GM12878 (cell line): Measurements from ENCODE around the gene FAM89B. TPM values are rescaled to one million over a fixed set of nuclear protein-coding genes. Genes with fewer than 3 reads are reported as not detected.
A peak's percentile ranks its signal among the peaks of the same experiment; 100 is the strongest.

ENCODE experiments used
- CREM ChIP-seq: IDR thresholded peaks from 2 replicates; pipeline ENCODE4 v1.6.1; 2014; ENCODE audit warnings: antibody characterized with exemption, low read depth
- ETV6 ChIP-seq, 2 experiments: fragments of 450-650 bp in 1 of 2; IDR thresholded peaks in 1 of 2; conservative IDR thresholded peaks in 1 of 2; 2 replicates each; pipeline ENCODE4 v1.6.1; 2014; ENCODE audit warnings: antibody characterized with exemption in 1 of 2, borderline replicate concordance in 1 of 2, low read depth in 1 of 2, mild to moderate bottlenecking in 1 of 2, moderate library complexity in 1 of 2
- MEF2B ChIP-seq: fragments of 450-650 bp; IDR thresholded peaks from 2 replicates; pipeline ENCODE4 v1.6.1; 2018; ENCODE audit warnings: mild to moderate bottlenecking, moderate library complexity; ENCODE audit not compliant: partially characterized antibody, poor library complexity, severe bottlenecking
- MXI1 ChIP-seq: fragments of 150-350 bp; IDR thresholded peaks from 2 replicates; pipeline ENCODE4 v1.6.1; 2011; ENCODE audit warnings: low read depth, mild to moderate bottlenecking, inconsistent platforms, low read length, improper control_type of control experiment
- PAX5 ChIP-seq: IDR thresholded peaks from 2 replicates; pipeline ENCODE4 v1.6.1; 2011; ENCODE audit warnings: low read depth, low read length, borderline replicate concordance
- PML ChIP-seq: IDR thresholded peaks from 2 replicates; pipeline ENCODE4 v1.6.1; 2012; ENCODE audit warnings: low read length, inconsistent platforms
- SMARCA5 ChIP-seq: fragments of 450-650 bp; IDR thresholded peaks from 2 replicates; pipeline ENCODE4 v1.6.1; 2017; ENCODE audit warnings: mild to moderate bottlenecking
- SP1 ChIP-seq: IDR thresholded peaks from one replicate; pipeline ENCODE4 v1.6.1; 2011; ENCODE audit warnings: low read depth, low read length
- TCF3 ChIP-seq: IDR thresholded peaks from 2 replicates; pipeline ENCODE4 v1.6.1; 2012; ENCODE audit warnings: low read depth, mild to moderate bottlenecking, low read length, borderline replicate concordance; ENCODE audit not compliant: insufficient read depth
- YY1 ChIP-seq: IDR thresholded peaks from 2 replicates; pipeline ENCODE4 v1.6.1; 2011; ENCODE audit warnings: low read depth, mild to moderate bottlenecking, low read length
- ZSCAN29 ChIP-seq: fragments of 450-650 bp; IDR thresholded peaks from 2 replicates; pipeline ENCODE4 v1.6.1; 2017; ENCODE audit warnings: mild to moderate bottlenecking, moderate library complexity
- polyA plus RNA-seq, 11 experiments: library from polyadenylated mRNA; depleted of rRNA in 4 of 11; unstranded in 6 of 11; stranded (reverse) in 5 of 11; fragments of >200 nt; fragmentation: Nextera tagmentation in 4 of 11; fragmentation: Illumina TruSeq in 1 of 11; extraction: Ambion mirVana in 4 of 11; extraction: Trizol in 1 of 11; gene quantifications; 1 replicate in 1 of 11; 2 replicates in 10 of 11; pipeline versions ENCODE4 v1.2.1 to v1.2.3, GENCODE V29; 2011 to 2016; ENCODE audit warnings: inconsistent platforms in 2 of 11, missing spikeins in 2 of 11, low read depth in 1 of 11
- total RNA-seq, 4 experiments: library from RNA; depleted of rRNA in 3 of 4; stranded (reverse); fragments of >200 nt in 3 of 4; fragmentation: Illumina TruSeq in 1 of 4; extraction: Trizol in 1 of 4; gene quantifications; 2 replicates each; pipeline versions ENCODE4 v1.2.1 to v1.2.3, GENCODE V29; 2013 to 2021
- TF ChIP-seq, protein P1 (sequence below): fragments of 450-650 bp; IDR thresholded peaks from 2 replicates; pipeline ENCODE4 v1.6.1; 2017; ENCODE audit warnings: low read depth, mild to moderate bottlenecking, moderate library complexity
- TF ChIP-seq, protein P2 (sequence below): fragments of 450-650 bp; formaldehyde crosslinking; IDR thresholded peaks from 2 replicates; pipeline ENCODE4 v1.5.0; 2022; ENCODE audit warnings: mild to moderate bottlenecking, missing genetic modification characterization

The FAM89B gene
- total and polyA plus RNA-seq, 10 of the 15 experiments (the other 5 are each of a cell fraction or from before 2014, with no cell fraction given), result 0.34 to 36.7 (median 9.8) TPM

DNA sequence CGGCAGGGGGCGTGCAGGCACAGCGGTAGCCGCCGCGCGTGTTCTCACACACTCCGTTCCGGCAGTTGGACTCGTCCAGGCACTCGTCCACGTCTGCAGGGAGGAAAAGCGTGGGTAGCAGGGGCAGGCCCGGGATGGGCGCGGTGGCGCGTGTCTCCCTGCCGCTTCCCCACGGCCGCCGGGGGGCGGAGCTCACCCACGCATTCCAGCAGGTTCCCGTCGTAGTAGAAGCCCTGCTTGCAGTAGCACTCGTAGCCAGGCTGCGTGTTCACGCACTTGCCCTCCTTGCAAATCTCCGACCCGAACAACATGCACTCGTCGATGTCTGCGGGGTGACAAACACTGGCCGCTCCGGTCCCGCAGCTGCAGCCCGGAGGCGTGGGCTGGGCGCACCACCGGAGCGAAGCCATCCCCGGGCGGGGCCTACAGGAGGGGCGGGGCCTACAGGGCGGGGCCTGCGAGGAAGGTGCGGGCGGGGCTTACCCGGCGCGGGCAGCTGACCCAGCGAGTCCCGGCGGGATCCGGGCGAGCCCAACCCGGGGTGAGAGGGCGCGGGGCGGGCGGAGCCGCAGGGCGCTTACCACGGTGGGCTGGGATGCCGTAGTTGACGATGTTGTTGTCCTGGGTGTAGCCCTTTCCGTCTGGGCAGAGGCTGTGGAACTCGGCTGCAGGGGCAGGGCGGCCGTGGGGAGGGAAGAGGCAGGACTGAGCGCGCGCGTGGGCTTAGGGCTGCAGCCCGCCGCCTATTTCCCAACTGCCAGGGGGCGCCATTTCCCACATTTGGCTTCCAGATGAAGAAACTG lies 31.8 kb upstream of the FAM89B start (continued):
- TF ChIP-seq MEF2B (no peak), ZSCAN29 (no peak), SMARCA5 (peak; percentile 87), TCF3 (0 out of 2 replicates have a peak, but pooled peaks have one; percentile 7), YY1 (peak; percentile 70; the same call in 1 of the 2 replicates), PAX5 (peak; percentile 71; the same call in 1 of the 2 replicates), PML (no peak), SP1 (peak; percentile 34), MXI1 (peak; percentile 32; the same call in 1 of the 2 replicates), CREM (0 out of 2 replicates have a peak, but pooled peaks have one; percentile 43), ETV6 (conservative IDR thresholded peaks at IDR 0.05 in 1 of 2, IDR thresholded peaks at IDR 0.05 in 1 of 2; ENCODE audit: borderline replicate concordance in 1 of 2, low read depth in 1 of 2) (0 out of 4 replicates have a peak, but pooled peaks of 1 of the 2 experiments have one; percentile 18)
- TF ChIP-seq, protein P1, sequence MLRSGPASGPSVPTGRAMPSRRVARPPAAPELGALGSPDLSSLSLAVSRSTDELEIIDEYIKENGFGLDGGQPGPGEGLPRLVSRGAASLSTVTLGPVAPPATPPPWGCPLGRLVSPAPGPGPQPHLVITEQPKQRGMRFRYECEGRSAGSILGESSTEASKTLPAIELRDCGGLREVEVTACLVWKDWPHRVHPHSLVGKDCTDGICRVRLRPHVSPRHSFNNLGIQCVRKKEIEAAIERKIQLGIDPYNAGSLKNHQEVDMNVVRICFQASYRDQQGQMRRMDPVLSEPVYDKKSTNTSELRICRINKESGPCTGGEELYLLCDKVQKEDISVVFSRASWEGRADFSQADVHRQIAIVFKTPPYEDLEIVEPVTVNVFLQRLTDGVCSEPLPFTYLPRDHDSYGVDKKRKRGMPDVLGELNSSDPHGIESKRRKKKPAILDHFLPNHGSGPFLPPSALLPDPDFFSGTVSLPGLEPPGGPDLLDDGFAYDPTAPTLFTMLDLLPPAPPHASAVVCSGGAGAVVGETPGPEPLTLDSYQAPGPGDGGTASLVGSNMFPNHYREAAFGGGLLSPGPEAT, result 0 out of 2 replicates have a peak, but pooled peaks have one; percentile 36
- TF ChIP-seq, protein P2, sequence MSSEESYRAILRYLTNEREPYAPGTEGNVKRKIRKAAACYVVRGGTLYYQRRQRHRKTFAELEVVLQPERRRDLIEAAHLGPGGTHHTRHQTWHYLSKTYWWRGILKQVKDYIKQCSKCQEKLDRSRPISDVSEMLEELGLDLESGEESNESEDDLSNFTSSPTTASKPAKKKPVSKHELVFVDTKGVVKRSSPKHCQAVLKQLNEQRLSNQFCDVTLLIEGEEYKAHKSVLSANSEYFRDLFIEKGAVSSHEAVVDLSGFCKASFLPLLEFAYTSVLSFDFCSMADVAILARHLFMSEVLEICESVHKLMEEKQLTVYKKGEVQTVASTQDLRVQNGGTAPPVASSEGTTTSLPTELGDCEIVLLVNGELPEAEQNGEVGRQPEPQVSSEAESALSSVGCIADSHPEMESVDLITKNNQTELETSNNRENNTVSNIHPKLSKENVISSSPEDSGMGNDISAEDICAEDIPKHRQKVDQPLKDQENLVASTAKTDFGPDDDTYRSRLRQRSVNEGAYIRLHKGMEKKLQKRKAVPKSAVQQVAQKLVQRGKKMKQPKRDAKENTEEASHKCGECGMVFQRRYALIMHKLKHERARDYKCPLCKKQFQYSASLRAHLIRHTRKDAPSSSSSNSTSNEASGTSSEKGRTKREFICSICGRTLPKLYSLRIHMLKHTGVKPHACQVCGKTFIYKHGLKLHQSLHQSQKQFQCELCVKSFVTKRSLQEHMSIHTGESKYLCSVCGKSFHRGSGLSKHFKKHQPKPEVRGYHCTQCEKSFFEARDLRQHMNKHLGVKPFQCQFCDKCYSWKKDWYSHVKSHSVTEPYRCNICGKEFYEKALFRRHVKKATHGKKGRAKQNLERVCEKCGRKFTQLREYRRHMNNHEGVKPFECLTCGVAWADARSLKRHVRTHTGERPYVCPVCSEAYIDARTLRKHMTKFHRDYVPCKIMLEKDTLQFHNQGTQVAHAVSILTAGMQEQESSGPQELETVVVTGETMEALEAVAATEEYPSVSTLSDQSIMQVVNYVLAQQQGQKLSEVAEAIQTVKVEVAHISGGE (CRISPR knock-in tag), result no peak
